Measurements from ENCODE around the gene PEAK1.

The PEAK1 gene

DNA sequence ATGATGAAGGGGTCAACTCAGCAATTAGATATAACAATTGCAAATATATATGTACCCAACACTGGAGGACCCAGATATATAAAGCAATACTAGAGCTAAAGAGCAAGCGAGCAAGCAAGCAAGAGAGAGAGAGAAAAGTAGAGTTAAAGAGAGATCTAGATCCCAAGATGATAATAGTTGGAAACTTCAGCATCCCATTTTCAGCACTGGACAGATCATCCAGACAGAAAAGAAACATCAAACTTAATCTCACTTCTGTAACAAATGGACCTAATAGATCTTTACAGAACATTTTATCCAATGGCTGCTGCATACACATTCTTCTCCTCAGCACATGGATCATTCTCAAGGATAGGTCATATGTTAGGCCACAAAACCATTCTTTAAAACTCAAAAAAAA lies 23.2 kb downstream of the PEAK1 start:
- DNase-seq (ENCODE audit: low spot score in 2 of 2) = no peak
- Mint-ChIP-seq H3K4me1 (peaks cover 5% of the 10 kb centered on the region), H3K27ac (no peak overlapping the region), H3K4me3 (no peak overlapping the region), H3K9me3 (peaks cover 36% of the 10 kb centered on the region), H3K36me3 (no peaks in the 10 kb centered on the region)
- ATAC-seq = no peak

DNA sequence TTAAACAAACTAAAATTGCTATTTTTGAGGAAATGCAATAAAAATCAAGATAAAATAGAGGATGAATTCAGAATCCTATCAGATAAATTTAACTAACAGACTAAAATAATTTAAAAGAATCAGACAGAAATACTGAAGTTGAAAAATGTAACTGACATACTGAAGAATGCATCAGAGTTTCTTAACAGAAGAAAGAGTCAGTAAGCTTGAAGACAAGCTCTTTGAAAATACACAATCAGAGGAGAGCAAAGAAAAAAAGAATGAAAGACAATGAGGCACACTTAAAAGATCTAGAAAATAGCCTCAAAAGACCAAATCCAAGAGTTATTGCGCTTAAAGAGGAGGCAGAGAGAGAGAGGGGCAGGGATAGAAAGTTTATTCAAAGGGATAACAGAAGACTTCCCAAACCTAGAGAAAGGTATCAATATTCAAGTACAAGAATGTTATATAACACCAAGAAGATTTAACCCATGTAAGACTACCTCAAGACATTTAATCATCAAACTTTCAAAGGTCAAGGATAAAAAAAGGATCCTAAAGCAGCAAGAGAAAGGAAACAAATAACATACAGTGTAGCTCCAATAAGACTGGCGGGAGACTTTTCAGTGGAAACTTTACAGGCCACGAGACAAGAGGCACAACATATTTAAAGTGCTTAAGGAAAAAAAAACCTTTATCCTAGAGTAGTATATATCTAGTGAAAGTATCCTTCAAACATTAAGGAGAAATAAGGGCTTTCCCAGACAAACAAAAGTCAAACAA lies 24.7 kb downstream of the PEAK1 start:
- H3K4me1 Mint-ChIP-seq = peaks cover 5% of the 10 kb centered on the region
- H3K9me3 Mint-ChIP-seq = peaks cover 34% of the 10 kb centered on the region
- no peak for DNase-seq (ENCODE audit: low spot score in 2 of 2)
- no peaks in the 10 kb centered on the region for H3K36me3 Mint-ChIP-seq
- ATAC-seq = no peak
- H3K27ac Mint-ChIP-seq = no peak overlapping the region
- H3K4me3 Mint-ChIP-seq = no peak overlapping the region

GRCh38 chr15:77393471-77393840 lies 26.4 kb downstream of the PEAK1 start:
- H3K27ac Mint-ChIP-seq = no peak overlapping the region
- peaks cover 5% of the 10 kb centered on the region for H3K4me1 Mint-ChIP-seq
- ATAC-seq (no peak), DNase-seq (ENCODE audit: low spot score in 2 of 2) (no peak)
- no peaks in the 10 kb centered on the region for H3K36me3 Mint-ChIP-seq
- H3K4me3 Mint-ChIP-seq = no peak overlapping the region
- peaks cover 24% of the 10 kb centered on the region for H3K9me3 Mint-ChIP-seq

- Mint-ChIP-seq H3K27ac (no peak overlapping the region), H3K9me3 (peaks cover 19% of the 10 kb centered on the region), H3K36me3 (no peaks in the 10 kb centered on the region), H3K4me1 (peaks cover 5% of the 10 kb centered on the region), H3K4me3 (no peak overlapping the region)
- no peak for DNase-seq (ENCODE audit: low spot score in 2 of 2)
- no peak for ATAC-seq
Measured at GRCh38 chr15:77392762-77393470, 27.0 kb downstream of the PEAK1 start.

DNA sequence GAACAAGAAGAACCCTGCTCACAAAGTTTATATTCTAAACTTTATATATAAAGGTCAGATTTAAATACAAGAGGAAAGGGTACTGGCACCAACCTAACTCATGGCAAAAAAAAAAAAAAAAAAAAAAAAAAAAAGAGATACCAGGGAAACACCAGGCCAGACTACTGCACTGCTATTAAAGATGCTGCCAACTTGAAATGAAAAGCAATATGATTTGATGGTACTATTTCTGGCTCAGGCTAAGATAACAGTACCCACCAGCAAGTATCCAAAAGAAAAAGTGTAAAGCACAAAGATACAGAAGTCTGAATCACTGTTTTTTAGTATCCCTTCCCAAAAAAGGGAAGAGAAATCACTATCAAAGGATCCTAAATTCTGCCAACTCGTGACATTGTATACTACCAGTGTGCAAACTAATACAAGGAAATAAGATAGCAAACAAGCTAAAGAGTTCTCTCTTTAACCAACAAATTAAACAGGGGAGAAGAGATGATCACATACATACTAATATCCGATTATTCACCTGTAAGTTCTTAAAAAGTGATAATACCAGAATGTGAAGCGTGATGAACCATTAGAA lies 28.4 kb downstream of the PEAK1 start:
- Mint-ChIP-seq H3K4me1 (peaks cover 11% of the 10 kb centered on the region), H3K9me3 (peaks cover 11% of the 10 kb centered on the region), H3K4me3 (no peak overlapping the region), H3K27ac (no peak overlapping the region), H3K36me3 (no peaks in the 10 kb centered on the region)
- ATAC-seq (no peak), DNase-seq (ENCODE audit: low spot score in 2 of 2) (no peak)

DNA sequence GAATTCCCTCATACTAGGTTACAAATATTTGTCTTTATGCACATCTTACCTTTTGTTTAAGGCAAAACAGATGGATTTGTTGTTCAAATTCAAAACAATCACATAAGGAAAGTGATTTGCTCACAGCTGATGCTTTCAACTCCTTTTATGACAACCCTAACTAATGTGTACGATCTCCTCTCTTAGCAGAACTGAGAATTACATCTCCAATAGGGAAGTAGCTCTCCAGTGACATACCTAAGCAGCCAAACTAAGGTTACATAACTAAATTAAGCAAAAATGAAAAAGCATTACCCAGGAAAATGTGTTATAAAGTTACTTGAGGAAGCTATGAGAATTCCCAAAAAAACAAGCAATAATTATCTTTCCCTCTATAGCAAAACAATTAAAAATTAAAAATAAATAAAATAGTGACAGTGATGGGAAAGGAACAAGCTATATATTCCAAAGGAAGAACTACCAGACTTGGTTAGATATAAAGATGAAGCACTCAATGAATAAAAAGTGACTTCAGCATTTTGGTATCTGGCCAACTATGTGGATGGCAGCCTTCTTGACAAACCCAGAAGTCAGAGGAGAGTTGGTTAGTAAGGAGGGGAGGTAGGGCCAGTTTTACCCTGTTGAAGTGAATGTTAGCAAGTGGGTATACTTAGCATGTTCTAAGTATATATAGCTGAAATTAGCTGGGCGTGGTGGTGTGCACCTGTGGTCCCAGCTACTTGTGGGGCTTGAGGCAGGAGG lies 32.4 kb downstream of the PEAK1 start:
- Mint-ChIP-seq H3K4me3 (no peak overlapping the region), H3K9me3 (no peaks in the 10 kb centered on the region), H3K4me1 (peaks cover 19% of the 10 kb centered on the region), H3K36me3 (no peaks in the 10 kb centered on the region), H3K27ac (no peak overlapping the region)
- ATAC-seq (no peak), DNase-seq (ENCODE audit: low spot score in 2 of 2) (no peak)

DNA sequence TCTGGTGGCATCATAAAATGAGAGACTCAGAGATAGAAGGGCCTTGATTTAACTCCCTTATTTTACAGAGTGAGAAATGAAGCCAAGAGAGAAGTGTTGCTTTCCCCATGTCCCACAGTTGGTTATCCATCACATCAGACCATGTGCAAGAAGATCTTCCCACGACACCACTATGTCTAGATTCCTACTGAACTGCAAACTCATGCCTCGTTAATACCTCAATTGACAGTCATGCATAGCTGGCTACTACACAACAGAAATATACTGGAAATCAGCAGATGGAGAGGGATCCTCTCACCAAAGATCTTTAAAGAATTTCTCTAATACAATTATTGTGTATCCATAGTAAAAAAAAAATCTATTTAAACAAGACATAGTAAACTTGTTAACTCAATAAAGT lies 33.3 kb downstream of the PEAK1 start:
- no peaks in the 10 kb centered on the region for H3K36me3 Mint-ChIP-seq
- no peak for DNase-seq (ENCODE audit: low spot score in 2 of 2)
- no peak overlapping the region for H3K27ac Mint-ChIP-seq
- no peak overlapping the region for H3K4me3 Mint-ChIP-seq
- H3K4me1 Mint-ChIP-seq = peaks cover 24% of the 10 kb centered on the region
- ATAC-seq = no peak
- H3K9me3 Mint-ChIP-seq = no peaks in the 10 kb centered on the region

DNA sequence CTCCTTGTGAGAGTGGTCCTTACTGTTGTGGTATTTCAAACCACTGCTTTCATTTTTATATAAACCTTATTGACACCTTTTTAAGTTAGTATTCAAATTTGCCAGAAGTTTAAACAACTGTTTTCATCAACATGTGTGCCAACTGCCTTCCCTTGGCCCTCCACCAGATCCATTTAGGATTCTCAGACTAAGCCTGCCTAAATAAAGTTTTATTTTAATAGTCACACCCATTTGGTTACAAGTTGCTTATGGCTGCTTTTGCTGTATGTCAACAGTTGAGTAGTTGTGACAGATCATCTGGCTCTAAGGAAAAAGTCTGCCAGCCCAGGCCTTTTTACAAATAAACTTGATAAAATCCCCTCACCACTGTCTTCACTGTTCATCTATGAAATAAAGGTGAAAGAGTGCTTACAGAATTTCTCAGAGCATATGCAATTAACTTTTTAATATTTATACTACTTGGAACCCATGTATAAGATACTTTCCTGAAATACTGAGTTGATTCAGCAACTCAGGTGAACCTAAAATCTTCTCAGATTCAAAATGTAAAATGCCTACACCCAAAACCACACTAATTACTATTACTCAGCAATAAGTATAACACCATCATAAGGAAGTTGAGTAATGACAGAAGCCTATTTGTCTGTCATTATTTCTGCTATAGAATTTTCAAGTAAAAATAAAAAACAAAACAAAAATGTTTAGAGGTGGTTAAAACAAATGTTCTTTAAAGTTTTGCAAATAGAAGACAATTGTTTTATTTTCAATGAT lies 35.1 kb downstream of the PEAK1 start:
- H3K27ac Mint-ChIP-seq = no peak overlapping the region
- DNase-seq (ENCODE audit: low spot score in 2 of 2) (no peak), ATAC-seq (peak; percentile 49)

GRCh38 chr15:77384086-77384485 lies 35.8 kb downstream of the PEAK1 start:
- Mint-ChIP-seq H3K4me3 (no peak overlapping the region), H3K9me3 (no peaks in the 10 kb centered on the region), H3K4me1 (peaks cover 24% of the 10 kb centered on the region), H3K27ac (no peak overlapping the region), H3K36me3 (no peaks in the 10 kb centered on the region)
- DNase-seq (ENCODE audit: low spot score in 2 of 2) = no peak
- no peak for ATAC-seq

More for the DNA sequence above, 35.1 kb downstream of the PEAK1 start:
- Mint-ChIP-seq H3K4me1 (peaks cover 24% of the 10 kb centered on the region), H3K4me3 (no peak overlapping the region), H3K9me3 (no peaks in the 10 kb centered on the region), H3K36me3 (no peaks in the 10 kb centered on the region)

DNA sequence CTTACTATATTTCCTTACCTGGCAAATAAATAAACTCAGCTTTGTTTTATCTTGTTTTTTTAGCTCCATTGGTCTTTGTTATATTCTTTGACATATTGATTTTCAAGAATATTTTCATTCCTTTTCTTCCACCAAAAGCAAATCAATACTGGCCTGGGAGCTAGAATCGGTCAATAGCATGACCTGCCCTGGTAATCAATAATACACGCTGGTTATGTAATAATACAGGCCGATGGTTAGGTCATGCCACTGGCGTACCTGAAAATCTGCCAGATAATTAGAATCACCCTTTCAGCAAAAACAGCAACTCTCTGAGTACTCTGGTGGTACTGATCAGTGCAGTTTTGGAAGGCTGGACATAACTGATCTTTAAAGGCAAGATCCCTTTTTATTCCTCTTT lies 39.9 kb downstream of the PEAK1 start:
- H3K36me3 Mint-ChIP-seq = no peaks in the 10 kb centered on the region
- no peak overlapping the region for H3K4me3 Mint-ChIP-seq
- H3K27ac Mint-ChIP-seq = no peak overlapping the region
- DNase-seq (ENCODE audit: low spot score in 2 of 2) (no peak), ATAC-seq (no peak)
- H3K9me3 Mint-ChIP-seq = no peaks in the 10 kb centered on the region
- H3K4me1 Mint-ChIP-seq = peaks cover 12% of the 10 kb centered on the region

GRCh38 chr15:77376770-77377169 lies 43.1 kb downstream of the PEAK1 start:
- H3K27ac Mint-ChIP-seq = no peak overlapping the region
- no peaks in the 10 kb centered on the region for H3K36me3 Mint-ChIP-seq
- no peak for ATAC-seq

GRCh38 chr15:77375133-77375532 lies 44.8 kb downstream of the PEAK1 start:
- Mint-ChIP-seq H3K27ac (no peak overlapping the region), H3K4me1 (peaks cover 8% of the 10 kb centered on the region), H3K36me3 (no peaks in the 10 kb centered on the region), H3K9me3 (no peaks in the 10 kb centered on the region), H3K4me3 (no peak overlapping the region)
- ATAC-seq (no peak), DNase-seq (ENCODE audit: low spot score in 2 of 2) (no peak)

More at GRCh38 chr15:77376770-77377169, 43.1 kb downstream of the PEAK1 start:
- Mint-ChIP-seq H3K4me1 (peaks cover 7% of the 10 kb centered on the region), H3K9me3 (no peaks in the 10 kb centered on the region), H3K4me3 (no peak overlapping the region)
- DNase-seq (ENCODE audit: low spot score in 2 of 2) = no peak

GRCh38 chr15:77373441-77373840 lies 46.5 kb downstream of the PEAK1 start:
- Mint-ChIP-seq H3K27ac (no peak overlapping the region), H3K4me1 (peaks cover 14% of the 10 kb centered on the region), H3K9me3 (no peaks in the 10 kb centered on the region), H3K4me3 (no peak overlapping the region), H3K36me3 (no peaks in the 10 kb centered on the region)
- DNase-seq (ENCODE audit: low spot score in 2 of 2) = no peak
- no peak for ATAC-seq

- DNase-seq (ENCODE audit: low spot score in 2 of 2) (no peak), ATAC-seq (peak; percentile 71)
- Mint-ChIP-seq H3K27ac (no peak overlapping the region), H3K36me3 (no peaks in the 10 kb centered on the region), H3K4me1 (peaks cover 14% of the 10 kb centered on the region), H3K4me3 (no peak overlapping the region), H3K9me3 (no peaks in the 10 kb centered on the region)
Measured at GRCh38 chr15:77371850-77372563, 47.9 kb downstream of the PEAK1 start.

Measured in stimulated activated effector memory CD8-positive, alpha-beta T cell treated with anti-CD3 and anti-CD28 coated beads, Interleukin-12 subunit alpha, Interleukin-12 subunit beta, amount 100 ng/mL, for 72 hours (primary cell).